A673 (cell line): ENCODE results near the gene CDH23.

Source experiments
- EZH2 ChIP-seq: fragments of 200-600 bp; sonication (generic); IDR thresholded peaks from 2 replicates; pipeline ENCODE4 v1.6.1; 2017; ENCODE audit warnings: borderline replicate concordance, low read depth, mild to moderate bottlenecking, mixed read lengths, antibody characterized with exemption, low read length; ENCODE audit not compliant: poor library complexity, severe bottlenecking
- TF ChIP-seq, protein P1 (sequence below): fragments of 300-800, 200-600 bp; sonication (generic); conservative IDR thresholded peaks from 2 replicates; pipeline ENCODE4 v1.5.1; 2017; ENCODE audit warnings: low read depth, mild to moderate bottlenecking, antibody characterized with exemption, low read length, moderate library complexity, mixed read lengths

- TF ChIP-seq, protein P1, sequence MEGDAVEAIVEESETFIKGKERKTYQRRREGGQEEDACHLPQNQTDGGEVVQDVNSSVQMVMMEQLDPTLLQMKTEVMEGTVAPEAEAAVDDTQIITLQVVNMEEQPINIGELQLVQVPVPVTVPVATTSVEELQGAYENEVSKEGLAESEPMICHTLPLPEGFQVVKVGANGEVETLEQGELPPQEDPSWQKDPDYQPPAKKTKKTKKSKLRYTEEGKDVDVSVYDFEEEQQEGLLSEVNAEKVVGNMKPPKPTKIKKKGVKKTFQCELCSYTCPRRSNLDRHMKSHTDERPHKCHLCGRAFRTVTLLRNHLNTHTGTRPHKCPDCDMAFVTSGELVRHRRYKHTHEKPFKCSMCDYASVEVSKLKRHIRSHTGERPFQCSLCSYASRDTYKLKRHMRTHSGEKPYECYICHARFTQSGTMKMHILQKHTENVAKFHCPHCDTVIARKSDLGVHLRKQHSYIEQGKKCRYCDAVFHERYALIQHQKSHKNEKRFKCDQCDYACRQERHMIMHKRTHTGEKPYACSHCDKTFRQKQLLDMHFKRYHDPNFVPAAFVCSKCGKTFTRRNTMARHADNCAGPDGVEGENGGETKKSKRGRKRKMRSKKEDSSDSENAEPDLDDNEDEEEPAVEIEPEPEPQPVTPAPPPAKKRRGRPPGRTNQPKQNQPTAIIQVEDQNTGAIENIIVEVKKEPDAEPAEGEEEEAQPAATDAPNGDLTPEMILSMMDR = no peak
- TF ChIP-seq EZH2 = no peak
Measured at GRCh38 chr10:71844084-71844483, 447.4 kb downstream of the CDH23 start.
